SU-DHL-6 (cell line): ENCODE data around the gene KIFC3.

ENCODE experiments used
- H2AFZ ChIP-seq: fragments of 200-600 bp; sonication (generic); 2 replicates; pipeline ENCODE4 v1.6.1; 2014; ENCODE audit warnings: low read depth, mild to moderate bottlenecking, moderate library complexity, mixed read lengths, antibody characterized with exemption, low read length; ENCODE audit not compliant: severe bottlenecking
- H3F3A ChIP-seq: fragments of 200-600 bp; shearing (Covaris generic); 2 replicates; pipeline ENCODE4 v1.6.0; 2016; ENCODE audit warnings: antibody characterized with exemption, mild to moderate bottlenecking; ENCODE audit not compliant: insufficient read depth
- H3K27ac ChIP-seq: fragments of 200-600 bp; sonication (generic); 2 replicates; pipeline ENCODE4 v1.5.1; 2016; ENCODE audit warnings: low read depth, mild to moderate bottlenecking, low read length, moderate library complexity, mixed read lengths
- H3K27me3 ChIP-seq: fragments of 200-600 bp; sonication (generic), shearing (Covaris generic); 2 replicates; pipeline ENCODE4 v1.6.0; 2014; ENCODE audit warnings: mild to moderate bottlenecking, low read length
- H3K36me3 ChIP-seq: fragments of 200-600 bp; sonication (generic); 2 replicates; pipeline ENCODE4 v1.6.1; 2014; ENCODE audit warnings: mild to moderate bottlenecking, low read length, mixed read lengths
- H3K4me2 ChIP-seq: fragments of 300-600, 200-600 bp; shearing (Covaris generic), sonication (generic); 2 replicates; pipeline ENCODE4 v1.6.0; 2014; ENCODE audit warnings: low read length, low read depth, mild to moderate bottlenecking; ENCODE audit not compliant: poor library complexity, severe bottlenecking
- H3K4me3 ChIP-seq: fragments of 200-600 bp; sonication (generic); 2 replicates; pipeline ENCODE4 v1.5.1; 2014; ENCODE audit warnings: antibody characterized with exemption, low read length, mild to moderate bottlenecking, mixed read lengths; ENCODE audit not compliant: insufficient read depth, poor library complexity, severe bottlenecking
- H3K79me2 ChIP-seq: fragments of 200-600 bp; sonication (generic); 2 replicates; pipeline ENCODE4 v1.6.1; 2014; ENCODE audit warnings: mild to moderate bottlenecking, low read length, moderate library complexity; ENCODE audit not compliant: insufficient read depth
- H3K9ac ChIP-seq: fragments of 200-600 bp; sonication (generic); 2 replicates; pipeline ENCODE4 v1.7.0; 2014; ENCODE audit warnings: mild to moderate bottlenecking, low read length
- H3K9me2 ChIP-seq: fragments of 200-600 bp; sonication (generic); replicated peaks from 2 replicates; pipeline ENCODE4 v1.6.1; 2014; ENCODE audit warnings: low read length; ENCODE audit not compliant: insufficient read depth
- H3K9me3 ChIP-seq: fragments of 200-600 bp; sonication (generic); 2 replicates; pipeline ENCODE4 v1.6.1; 2014; ENCODE audit warnings: low read length, mixed read lengths; ENCODE audit not compliant: insufficient read depth
- H4K20me1 ChIP-seq: fragments of 200-600 bp; sonication (generic); 2 replicates; pipeline ENCODE4 v1.6.1; 2014; ENCODE audit warnings: low read depth, mild to moderate bottlenecking, antibody characterized with exemption, low read length, moderate library complexity, mixed read lengths
- EZH2phosphoT487 ChIP-seq: fragments of 200-600 bp; sonication (generic), shearing (Covaris generic); conservative IDR thresholded peaks from 2 replicates; pipeline ENCODE4 v1.6.1; 2018; ENCODE audit warnings: mild to moderate bottlenecking, antibody characterized with exemption, low read length, moderate library complexity, mixed read lengths
- TF ChIP-seq, protein P1 (sequence below): fragments of 200-600 bp; sonication (generic); IDR thresholded peaks from one replicate; pipeline ENCODE4 v1.5.1; 2017; ENCODE audit warnings: antibody characterized with exemption, mild to moderate bottlenecking, low read length, moderate library complexity; ENCODE audit not compliant: insufficient read depth, poor library complexity, severe bottlenecking

Gene KIFC3

DNA sequence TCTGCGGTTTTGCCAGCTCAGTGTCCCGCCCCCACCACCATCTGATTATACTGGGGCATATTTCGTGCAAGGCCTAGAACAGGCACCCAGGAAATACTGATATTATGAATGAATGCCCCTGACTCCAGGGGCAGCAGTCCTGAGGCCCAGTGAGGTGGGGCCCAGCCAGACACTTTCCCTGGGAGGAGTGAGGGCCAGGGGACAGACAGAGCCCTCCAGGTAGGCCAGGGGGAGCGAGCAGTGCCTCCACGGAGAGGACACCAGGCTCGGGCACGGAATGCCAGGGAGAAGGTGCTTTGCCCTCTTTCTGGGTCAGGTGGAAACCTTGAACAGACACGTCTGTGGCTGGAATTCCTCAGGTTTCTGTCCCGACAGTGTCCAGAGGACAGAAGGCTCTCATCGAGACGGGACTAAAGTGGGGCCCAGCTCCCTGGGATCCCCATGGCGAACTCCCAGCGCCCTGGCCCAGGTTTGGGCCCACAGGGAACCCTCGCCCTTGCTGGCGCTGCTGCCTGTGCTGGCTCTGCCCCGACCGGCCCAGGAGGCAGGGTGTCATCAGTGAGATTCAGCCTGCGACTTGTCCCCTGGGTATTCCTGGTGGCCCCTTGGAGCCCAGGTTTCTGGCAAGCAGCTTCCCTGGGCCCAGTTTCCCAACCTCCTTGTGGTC is 62.4 kb downstream of the KIFC3 start:
- TF ChIP-seq, protein P1, sequence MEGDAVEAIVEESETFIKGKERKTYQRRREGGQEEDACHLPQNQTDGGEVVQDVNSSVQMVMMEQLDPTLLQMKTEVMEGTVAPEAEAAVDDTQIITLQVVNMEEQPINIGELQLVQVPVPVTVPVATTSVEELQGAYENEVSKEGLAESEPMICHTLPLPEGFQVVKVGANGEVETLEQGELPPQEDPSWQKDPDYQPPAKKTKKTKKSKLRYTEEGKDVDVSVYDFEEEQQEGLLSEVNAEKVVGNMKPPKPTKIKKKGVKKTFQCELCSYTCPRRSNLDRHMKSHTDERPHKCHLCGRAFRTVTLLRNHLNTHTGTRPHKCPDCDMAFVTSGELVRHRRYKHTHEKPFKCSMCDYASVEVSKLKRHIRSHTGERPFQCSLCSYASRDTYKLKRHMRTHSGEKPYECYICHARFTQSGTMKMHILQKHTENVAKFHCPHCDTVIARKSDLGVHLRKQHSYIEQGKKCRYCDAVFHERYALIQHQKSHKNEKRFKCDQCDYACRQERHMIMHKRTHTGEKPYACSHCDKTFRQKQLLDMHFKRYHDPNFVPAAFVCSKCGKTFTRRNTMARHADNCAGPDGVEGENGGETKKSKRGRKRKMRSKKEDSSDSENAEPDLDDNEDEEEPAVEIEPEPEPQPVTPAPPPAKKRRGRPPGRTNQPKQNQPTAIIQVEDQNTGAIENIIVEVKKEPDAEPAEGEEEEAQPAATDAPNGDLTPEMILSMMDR, result no peak
- TF ChIP-seq EZH2phosphoT487, result no peak
- H3K36me3 ChIP-seq, result no peaks in the 10 kb centered on the region
- H3K9me3 ChIP-seq, result no peaks in the 10 kb centered on the region

DNA sequence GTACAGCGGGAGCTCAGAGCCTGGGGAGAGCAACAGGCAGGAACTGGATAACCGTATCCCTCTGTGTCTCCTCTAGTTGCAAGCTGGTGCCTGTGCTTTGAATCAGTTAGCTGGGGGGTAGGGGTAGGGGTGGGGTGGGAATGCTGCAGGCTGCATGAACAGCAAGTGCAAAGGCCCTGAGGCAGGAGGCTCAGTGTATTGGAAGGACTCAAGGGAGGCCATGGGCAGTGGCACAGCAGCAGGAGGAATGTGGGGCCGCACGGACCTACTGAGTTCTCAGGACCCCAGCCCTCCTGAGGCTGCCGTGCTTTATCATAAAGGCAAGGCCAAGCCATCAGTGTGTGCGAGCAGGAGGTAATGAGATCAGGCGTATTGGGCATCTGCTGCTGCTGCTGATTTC is 63.4 kb downstream of the KIFC3 start:
- Histone ChIP-seq H4K20me1 (no peaks in the 10 kb centered on the region), H3K36me3 (no peaks in the 10 kb centered on the region), H3K9me2 (no peaks in the 10 kb centered on the region), H3K9me3 (no peaks in the 10 kb centered on the region), H3F3A (no peaks in the 10 kb centered on the region), H3K79me2 (no peaks in the 10 kb centered on the region), H3K27ac (no peak overlapping the region), H2AFZ (no peak overlapping the region), H3K27me3 (no peaks in the 10 kb centered on the region), H3K9ac (no peak overlapping the region), H3K4me3 (no peak overlapping the region), H3K4me2 (no peak overlapping the region)
- TF ChIP-seq, protein P1, result no peak
- no peak for TF ChIP-seq EZH2phosphoT487

More for the DNA sequence above, 62.4 kb downstream of the KIFC3 start:
- Histone ChIP-seq H3K9ac (no peak overlapping the region), H3K9me2 (no peaks in the 10 kb centered on the region), H3K79me2 (no peaks in the 10 kb centered on the region), H3F3A (no peaks in the 10 kb centered on the region), H3K27ac (no peak overlapping the region), H3K27me3 (no peaks in the 10 kb centered on the region), H3K4me2 (no peak overlapping the region), H3K4me3 (no peak overlapping the region), H2AFZ (no peak overlapping the region), H4K20me1 (no peaks in the 10 kb centered on the region)

DNA sequence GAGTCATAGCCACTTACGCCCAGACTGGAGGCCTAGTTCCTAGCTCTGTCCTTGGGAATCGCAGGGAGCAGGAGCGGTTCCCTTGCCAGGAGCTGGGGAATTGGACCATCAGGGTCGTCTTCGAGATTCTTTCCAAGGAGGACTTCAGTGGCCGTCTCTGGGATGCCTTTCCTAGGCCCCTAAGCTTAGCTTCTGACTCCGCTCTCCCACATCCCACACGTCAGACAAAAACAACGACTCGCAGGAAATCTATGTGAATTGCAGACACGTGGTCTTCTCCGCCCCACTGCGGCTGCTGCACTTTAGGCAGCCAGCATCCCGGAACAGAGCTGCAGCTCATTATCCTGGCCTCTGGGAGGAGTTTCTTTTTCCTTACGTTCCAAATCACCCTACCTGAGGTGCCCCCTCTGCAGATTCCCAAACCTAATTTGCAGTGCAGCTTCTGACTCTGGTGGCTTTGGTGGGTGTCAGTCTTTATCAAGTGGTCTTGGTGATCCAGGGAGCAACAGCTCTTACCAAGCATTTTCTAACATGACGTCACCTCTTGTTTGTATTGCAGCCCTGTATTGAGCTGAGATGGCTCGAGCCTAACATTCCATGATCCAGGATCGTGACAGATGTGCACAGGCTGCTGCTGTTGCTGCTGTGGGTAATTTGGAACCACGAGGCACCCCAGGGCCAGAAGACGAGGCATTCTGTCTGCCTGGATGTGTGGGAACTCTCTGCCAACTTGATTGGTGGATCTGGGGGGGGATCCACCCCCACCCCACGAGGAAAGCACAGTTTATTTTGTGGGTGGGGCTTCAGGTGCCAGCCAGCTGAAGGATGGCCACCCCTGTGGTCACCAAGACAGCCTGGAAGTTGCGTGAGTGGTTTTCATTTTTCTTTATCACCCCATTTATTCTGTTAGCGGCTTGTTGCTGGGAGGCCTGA is 65.6 kb downstream of the KIFC3 start:
- H3K79me2 ChIP-seq, result no peaks in the 10 kb centered on the region
- TF ChIP-seq, protein P1, result no peak
- no peaks in the 10 kb centered on the region for H3K9me2 ChIP-seq
- no peak overlapping the region for H3K27ac ChIP-seq
- no peak overlapping the region for H2AFZ ChIP-seq
- H3K4me3 ChIP-seq, result peak overlapping the region; percentile 93
- no peaks in the 10 kb centered on the region for H4K20me1 ChIP-seq
- H3K4me2 ChIP-seq, result peak overlapping the region; percentile 86
- no peaks in the 10 kb centered on the region for H3K27me3 ChIP-seq
- no peaks in the 10 kb centered on the region for H3K36me3 ChIP-seq
- peaks cover 8% of the 10 kb centered on the region; the same call in 1 of the 2 replicates for H3K9me3 ChIP-seq
- no peaks in the 10 kb centered on the region for H3F3A ChIP-seq
- peak overlapping the region; percentile 75 for H3K9ac ChIP-seq
